ENCODE results near the gene GEMIN2.
A peak's percentile ranks its signal among the peaks of the same experiment; 100 is the strongest.
"Not testable (repeated sequence)": the region's sequence is repeated elsewhere in the genome, so short reads cannot be mapped to it uniquely, and the experiment has no call there.

The GEMIN2 gene, protein sequence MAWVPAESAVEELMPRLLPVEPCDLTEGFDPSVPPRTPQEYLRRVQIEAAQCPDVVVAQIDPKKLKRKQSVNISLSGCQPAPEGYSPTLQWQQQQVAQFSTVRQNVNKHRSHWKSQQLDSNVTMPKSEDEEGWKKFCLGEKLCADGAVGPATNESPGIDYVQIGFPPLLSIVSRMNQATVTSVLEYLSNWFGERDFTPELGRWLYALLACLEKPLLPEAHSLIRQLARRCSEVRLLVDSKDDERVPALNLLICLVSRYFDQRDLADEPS

DNA sequence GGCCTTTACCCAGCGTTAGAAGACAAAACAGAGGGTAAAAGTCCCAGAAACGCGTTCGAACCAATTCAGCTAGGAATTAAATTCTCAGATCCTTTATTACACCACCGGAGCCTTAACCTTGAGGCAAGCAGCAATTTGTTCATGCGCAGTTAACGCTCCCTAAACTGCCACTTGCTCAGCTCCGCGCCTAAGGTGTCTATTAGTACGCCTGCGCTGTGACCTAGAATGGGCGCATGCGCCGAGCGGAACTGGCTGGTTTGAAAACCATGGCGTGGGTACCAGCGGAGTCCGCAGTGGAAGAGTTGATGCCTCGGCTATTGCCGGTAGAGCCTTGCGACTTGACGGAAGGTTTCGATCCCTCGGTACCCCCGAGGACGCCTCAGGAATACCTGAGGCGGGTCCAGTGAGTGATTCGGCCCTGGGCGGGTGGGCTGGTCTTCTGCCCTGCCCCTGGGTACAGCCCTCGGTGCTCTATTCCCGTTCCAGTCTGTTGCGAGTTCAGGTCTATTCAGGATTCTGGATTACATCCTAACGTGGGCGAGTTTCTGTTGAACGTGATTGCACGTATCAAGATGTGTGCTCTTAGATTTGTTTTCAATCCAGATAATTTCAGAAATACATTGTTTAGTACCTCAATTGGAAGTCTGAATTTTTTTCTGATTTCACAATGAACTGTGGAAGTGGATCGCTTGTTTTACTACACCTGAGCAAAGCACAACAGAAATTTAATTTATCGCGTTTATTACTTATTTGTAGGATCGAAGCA, at the start of gene GEMIN2:
Gene GEMIN2 (plus strand): TSS at position 251 of the 766 bp plus-strand sequence. CDS start 16 bp downstream, at position 267.
- DNase-seq (ENCODE audit: low read depth in 2 of 2): peak; percentile 87 to 91

GRCh38 chr14:39069169-39069805, 44.8 kb upstream of the GEMIN2 start:
- DNase-seq (ENCODE audit: low read depth in 2 of 2): not testable (repeated sequence)

GRCh38 chr14:39069923-39070322, 44.2 kb upstream of the GEMIN2 start:
- DNase-seq (ENCODE audit: low read depth in 2 of 2): no peak

GRCh38 chr14:39071096-39071495, 43.0 kb upstream of the GEMIN2 start:
- no peak for DNase-seq (ENCODE audit: low read depth in 2 of 2)

DNA sequence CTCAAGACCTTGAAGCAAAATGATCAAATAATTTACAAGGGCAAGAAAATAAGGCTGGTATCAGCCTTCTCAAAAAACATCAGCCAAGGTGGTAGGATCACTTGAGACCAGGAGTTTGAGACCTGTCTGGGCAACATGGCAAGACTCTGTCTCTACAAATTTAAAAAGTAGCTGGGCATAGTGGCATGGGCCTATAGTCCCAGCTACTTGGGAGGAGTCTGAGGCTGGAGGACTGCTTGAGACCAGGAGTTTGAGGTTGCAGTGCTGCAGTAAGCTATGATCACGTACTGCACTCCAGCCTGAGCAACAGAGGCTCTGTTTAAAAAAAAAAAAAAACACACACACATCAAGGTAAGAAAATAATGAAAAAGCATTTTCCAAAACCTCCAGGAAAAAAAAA, 33.2 kb upstream of the GEMIN2 start:
- no peak for DNase-seq (ENCODE audit: low read depth in 2 of 2)

- no peak for DNase-seq (ENCODE audit: low read depth in 2 of 2)
Measured at GRCh38 chr14:39083127-39083526, 31.0 kb upstream of the GEMIN2 start.

- DNase-seq (ENCODE audit: low read depth in 2 of 2): no peak
Measured at GRCh38 chr14:39085933-39086332, 28.2 kb upstream of the GEMIN2 start.

GRCh38 chr14:39087493-39087892, 26.6 kb upstream of the GEMIN2 start:
- no peak for DNase-seq (ENCODE audit: low read depth in 2 of 2)

- no peak for DNase-seq (ENCODE audit: low read depth in 2 of 2)
Measured at GRCh38 chr14:39090548-39091111, 23.5 kb upstream of the GEMIN2 start.

DNA sequence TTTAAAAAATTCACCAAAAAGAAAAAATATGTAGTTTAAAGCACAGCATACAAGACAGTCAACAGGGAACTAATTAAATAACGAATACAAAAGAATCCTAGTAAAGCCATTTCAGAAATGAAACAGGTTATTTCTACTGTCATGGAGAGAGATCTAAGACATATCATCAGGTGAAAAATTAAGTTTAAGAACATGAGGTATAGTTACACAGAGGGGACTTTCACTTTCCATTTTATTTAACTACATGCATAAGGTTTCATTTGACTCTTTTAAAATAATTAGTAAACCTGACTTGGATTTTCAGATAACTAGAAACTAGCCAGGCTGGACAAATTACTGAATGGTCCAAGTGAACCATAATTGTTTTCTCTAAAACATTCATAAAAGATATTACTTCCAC, 22.4 kb upstream of the GEMIN2 start:
- DNase-seq (ENCODE audit: low read depth in 2 of 2): no peak

DNA sequence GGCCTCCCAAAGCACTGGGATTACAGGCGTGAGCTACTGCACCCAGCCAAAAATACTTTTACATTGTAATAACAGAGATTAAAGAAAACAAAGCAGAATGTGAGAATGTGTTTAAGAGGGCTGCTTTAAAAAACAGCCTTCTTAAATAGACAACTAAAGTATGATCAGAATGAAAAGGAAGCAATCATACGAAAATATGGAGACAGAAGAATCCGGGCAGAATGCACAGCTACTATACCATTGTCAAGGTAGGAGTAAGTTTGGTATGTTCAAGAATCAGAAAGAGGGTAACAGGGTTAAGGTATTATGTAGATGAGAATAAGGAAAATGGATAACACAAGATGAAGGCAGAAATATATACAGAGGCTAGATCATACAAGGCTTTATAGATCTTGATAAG, 19.6 kb upstream of the GEMIN2 start:
- DNase-seq (ENCODE audit: low read depth in 2 of 2): no peak

GRCh38 chr14:39097159-39097558, 17.0 kb upstream of the GEMIN2 start:
- no peak for DNase-seq (ENCODE audit: low read depth in 2 of 2)

DNA sequence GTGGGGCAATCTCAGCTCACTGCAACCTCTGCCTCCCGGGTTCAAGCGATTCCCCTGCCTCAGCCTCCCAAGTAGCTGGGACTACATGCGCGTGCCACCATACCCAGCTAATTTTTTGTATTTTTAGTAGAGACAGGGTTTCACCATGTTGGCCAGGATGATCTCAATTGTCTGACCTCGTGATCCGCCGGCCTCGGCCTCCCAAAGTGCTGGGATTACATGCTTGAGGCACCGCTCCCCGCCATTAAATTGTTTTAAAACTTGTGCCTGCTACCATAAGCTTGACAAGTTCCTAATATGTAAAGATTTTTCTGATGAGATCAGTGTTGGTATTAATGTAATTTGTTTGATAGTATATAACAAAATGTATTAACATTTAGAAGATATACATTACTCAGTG, 14.9 kb upstream of the GEMIN2 start:
- not testable (repeated sequence) for DNase-seq (ENCODE audit: low read depth in 2 of 2)

GRCh38 chr14:39099748-39100147, 14.4 kb upstream of the GEMIN2 start:
- DNase-seq (ENCODE audit: low read depth in 2 of 2): no peak

DNA sequence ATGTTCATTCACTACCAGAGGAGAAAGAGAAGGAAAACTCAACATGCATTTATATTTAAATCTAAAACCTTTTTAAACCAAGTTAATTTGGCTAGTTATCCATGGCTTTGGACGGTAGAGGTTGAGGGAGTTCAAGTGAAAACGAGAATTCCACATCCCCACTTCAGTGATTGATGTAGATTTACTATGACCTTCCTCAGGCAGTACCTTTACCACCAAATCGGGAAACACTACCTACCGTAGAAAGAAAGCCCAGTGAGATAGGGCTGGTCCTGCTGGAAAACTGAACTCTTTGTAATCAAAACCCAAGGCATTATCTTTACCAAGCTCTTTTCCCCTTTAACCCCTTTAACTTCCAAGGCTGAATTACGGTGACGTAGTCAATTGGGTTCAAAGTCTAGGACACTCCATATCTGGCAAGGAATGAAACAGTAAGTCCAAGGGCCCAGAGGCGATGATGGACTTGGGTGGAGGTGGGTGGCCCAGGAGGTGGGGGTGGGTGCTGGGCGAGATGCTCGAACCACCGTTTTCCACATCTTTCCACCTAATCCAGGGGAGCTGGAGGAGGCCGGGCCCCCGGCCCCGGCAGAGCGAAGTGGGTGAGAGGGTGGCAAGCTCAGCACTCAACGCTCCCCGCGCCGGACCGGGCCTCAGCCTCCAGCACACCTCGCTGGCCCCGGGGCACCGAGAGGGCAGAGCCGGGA, 11.7 kb upstream of the GEMIN2 start:
- DNase-seq (ENCODE audit: low read depth in 2 of 2): no peak

DNA sequence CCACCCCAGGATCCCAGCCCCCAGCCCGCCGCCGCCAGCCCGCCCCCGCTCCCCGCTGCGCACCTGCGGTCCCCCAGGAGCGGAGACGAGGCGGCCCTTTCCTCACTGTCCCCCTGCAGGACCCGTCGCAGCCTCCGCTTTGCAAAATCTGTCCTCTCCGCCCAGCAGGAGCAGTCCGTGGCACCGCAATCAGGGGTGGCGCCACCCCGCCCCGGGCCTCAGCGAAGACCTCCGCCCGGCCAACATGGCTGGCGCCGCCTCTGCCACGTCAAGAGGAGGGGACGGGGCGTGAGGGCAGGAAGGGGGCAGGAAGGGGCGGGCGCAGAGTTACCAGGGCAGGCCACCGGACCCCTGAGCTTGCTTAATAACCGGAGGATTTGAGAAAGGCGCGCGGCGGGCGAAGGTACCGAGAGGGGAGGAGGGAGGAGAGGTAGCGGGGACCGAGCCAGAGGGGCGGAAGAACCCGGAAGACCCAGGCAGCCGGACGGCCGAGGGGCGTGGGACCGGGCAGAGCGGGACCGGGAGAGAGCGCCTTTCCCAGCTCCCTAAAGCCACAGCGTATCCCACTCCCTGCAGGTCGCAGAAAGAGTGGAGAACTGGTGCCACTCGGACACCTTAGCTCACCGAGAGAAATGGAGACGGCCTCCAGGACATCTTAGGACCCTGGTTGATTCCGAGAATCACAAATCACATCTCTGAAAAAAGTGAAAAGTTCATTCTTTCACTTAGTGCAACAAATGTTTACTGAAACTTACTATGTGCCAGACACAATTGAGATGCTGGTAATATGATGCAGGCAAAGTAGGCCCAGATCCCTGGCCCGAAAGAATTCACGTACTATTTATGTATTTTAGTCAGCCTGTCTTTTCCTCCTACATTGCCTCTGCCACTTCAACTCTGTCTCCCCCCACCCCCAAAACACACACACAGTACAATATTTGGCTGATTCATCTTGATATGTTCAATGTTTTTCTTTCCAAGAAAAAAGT, 10.9 kb upstream of the GEMIN2 start, which contains the start of gene SEC23A:
Gene SEC23A (minus strand): TSS at position 267 of the 989 bp plus-strand sequence. CDS start 7,117 bp downstream, outside the sequence.
- peak; percentile 62 to 78 for DNase-seq (ENCODE audit: low read depth in 2 of 2)

DNA sequence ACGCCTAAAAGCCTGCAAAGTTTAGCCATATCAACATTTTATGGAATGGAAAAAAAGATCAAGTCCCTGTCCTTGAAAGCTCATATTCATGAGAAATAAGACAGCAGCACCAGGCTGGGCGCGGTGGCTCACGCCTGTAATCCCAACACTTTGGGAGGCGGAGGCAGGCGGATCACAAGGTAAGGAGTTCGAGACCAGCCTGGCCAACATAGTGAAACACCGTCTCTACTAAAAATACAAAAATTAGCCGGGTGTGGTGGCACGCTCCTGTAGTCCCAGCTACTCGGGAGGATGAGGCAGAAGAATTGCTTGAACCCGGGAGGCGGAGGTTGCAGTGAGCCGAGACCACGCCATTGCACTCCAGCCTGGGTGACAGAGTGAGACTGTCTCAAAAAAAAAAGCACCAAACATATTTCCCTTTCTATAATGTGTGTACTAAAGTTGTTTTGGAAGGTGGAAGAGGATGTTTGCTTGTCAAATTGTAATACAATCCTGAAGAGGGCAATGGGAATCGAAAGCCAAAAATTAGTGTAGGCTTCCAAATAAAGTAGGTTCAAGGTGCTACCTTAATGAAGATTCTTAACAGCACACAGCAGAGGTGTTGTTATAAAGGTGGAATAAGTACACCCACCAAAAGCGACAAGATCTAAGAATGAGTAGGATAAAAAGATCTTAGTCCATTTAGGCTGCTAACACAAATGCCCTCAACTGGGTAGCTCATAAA, 9.9 kb upstream of the GEMIN2 start:
- DNase-seq (ENCODE audit: low read depth in 2 of 2): not testable (repeated sequence)

DNA sequence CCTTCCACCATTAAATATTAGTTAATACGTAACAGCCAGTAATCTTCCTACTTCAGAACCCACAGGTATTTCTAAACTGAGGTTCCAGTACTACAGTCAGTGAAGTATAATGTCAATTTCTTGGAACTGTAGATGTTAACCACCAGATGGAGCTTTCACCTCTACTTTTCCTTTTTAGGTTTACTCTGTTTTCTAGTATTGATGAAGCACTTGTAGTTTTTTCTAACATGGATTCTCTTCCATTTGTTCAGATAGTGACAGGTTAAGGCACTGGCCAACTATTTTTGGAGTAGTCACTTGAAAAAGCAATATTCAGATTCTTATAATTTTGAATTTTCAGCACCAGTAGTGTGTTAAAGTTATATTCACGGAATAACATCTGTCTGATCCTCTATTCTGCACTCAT, 6.5 kb upstream of the GEMIN2 start:
- DNase-seq (ENCODE audit: low read depth in 2 of 2): no peak

DNA sequence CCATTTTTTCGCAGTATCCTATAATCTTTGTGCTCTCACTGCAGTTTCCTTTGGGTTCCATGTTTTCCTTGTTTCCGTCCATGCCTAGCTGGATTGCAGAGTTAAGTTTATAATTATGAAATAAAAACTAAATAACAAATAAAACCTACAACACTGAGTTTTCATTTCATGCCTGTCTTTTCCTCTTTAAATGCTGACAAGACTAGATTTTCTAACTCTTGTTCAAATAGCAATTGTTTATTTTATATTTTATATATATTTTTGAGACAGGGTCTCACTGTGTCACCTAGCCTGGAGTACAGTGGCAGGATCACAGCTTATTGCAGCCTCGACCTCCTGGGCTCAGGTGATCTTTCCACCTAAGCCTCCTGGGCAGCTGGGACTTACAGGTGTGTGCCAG, 5.3 kb upstream of the GEMIN2 start:
- DNase-seq (ENCODE audit: low read depth in 2 of 2): no peak
